HG02885 (cell line): ENCODE data around the gene TARP.
A peak's percentile ranks its signal among the peaks of the same experiment; 100 is the strongest.
"Not testable (repeated sequence)": the region's sequence is repeated elsewhere in the genome, so short reads cannot be mapped to it uniquely, and the experiment has no call there.

Experiments used
- ATAC-seq: cut with Tn5 transposase; IDR thresholded peaks from one replicate; pipeline ENCODE4 v1.9.1; 2021; ENCODE audit warnings: mild to moderate bottlenecking; ENCODE audit not compliant: unreplicated experiment, poor library complexity

The TARP gene

GRCh38 chr7:38264602-38265001, 8.8 kb downstream of the TARP start:
- ATAC-seq = not testable (repeated sequence)

GRCh38 chr7:38263274-38263673, 10.2 kb downstream of the TARP start:
- not testable (repeated sequence) for ATAC-seq

- ATAC-seq = no peak
Measured at GRCh38 chr7:38262545-38262944, 10.9 kb downstream of the TARP start.

GRCh38 chr7:38262026-38262425, 11.4 kb downstream of the TARP start:
- ATAC-seq = not testable (repeated sequence)

GRCh38 chr7:38261601-38262000, 11.8 kb downstream of the TARP start:
- ATAC-seq = not testable (repeated sequence)

- not testable (repeated sequence) for ATAC-seq
Measured at GRCh38 chr7:38259157-38259556, 14.3 kb downstream of the TARP start.

GRCh38 chr7:38257350-38257677, 16.1 kb downstream of the TARP start:
- ATAC-seq = no peak

- not testable (repeated sequence) for ATAC-seq
Measured at GRCh38 chr7:38249849-38250248, 23.6 kb downstream of the TARP start.

GRCh38 chr7:38248069-38248567, 25.3 kb downstream of the TARP start:
- no peak for ATAC-seq

- no peak for ATAC-seq
Measured at GRCh38 chr7:38245409-38245977, 27.9 kb downstream of the TARP start.

- no peak for ATAC-seq
Measured at GRCh38 chr7:38244516-38244915, 28.9 kb downstream of the TARP start.

GRCh38 chr7:38243345-38243744, 30.1 kb downstream of the TARP start:
- ATAC-seq = not testable (repeated sequence)

- no peak for ATAC-seq
Measured at GRCh38 chr7:38242814-38243213, 30.6 kb downstream of the TARP start.

- ATAC-seq = no peak
Measured at GRCh38 chr7:38241071-38241470, 32.4 kb downstream of the TARP start.

- ATAC-seq = not testable (repeated sequence)
Measured at GRCh38 chr7:38239129-38239528, 34.3 kb downstream of the TARP start.

GRCh38 chr7:38235606-38236005, 37.8 kb downstream of the TARP start:
- no peak for ATAC-seq

GRCh38 chr7:38234759-38235158, 38.7 kb downstream of the TARP start:
- not testable (repeated sequence) for ATAC-seq

- ATAC-seq = peak; percentile 90
Measured at GRCh38 chr7:38232502-38233366, 40.7 kb downstream of the TARP start.

- no peak for ATAC-seq
Measured at GRCh38 chr7:38229884-38230642, 43.4 kb downstream of the TARP start.

- ATAC-seq = no peak
Measured at GRCh38 chr7:38229386-38229785, 44.0 kb downstream of the TARP start.

GRCh38 chr7:38224392-38224791, 49.0 kb downstream of the TARP start:
- no peak for ATAC-seq
